Stimulated activated CD8-positive, alpha-beta memory T cell treated with anti-CD3 and anti-CD28 coated beads, Interleukin-4, amount 100 ng/mL, for 4 hours (primary cell): ENCODE measurements around the gene TRMT112.

Source experiments
- DNase-seq, 2 donors: peaks; one replicate each; pipeline ENCODE4 v3.0.0-alpha.2; 2020; ENCODE audit warnings: low read depth in 2 of 2, low spot score in 1 of 2

The TRMT112 gene

DNA sequence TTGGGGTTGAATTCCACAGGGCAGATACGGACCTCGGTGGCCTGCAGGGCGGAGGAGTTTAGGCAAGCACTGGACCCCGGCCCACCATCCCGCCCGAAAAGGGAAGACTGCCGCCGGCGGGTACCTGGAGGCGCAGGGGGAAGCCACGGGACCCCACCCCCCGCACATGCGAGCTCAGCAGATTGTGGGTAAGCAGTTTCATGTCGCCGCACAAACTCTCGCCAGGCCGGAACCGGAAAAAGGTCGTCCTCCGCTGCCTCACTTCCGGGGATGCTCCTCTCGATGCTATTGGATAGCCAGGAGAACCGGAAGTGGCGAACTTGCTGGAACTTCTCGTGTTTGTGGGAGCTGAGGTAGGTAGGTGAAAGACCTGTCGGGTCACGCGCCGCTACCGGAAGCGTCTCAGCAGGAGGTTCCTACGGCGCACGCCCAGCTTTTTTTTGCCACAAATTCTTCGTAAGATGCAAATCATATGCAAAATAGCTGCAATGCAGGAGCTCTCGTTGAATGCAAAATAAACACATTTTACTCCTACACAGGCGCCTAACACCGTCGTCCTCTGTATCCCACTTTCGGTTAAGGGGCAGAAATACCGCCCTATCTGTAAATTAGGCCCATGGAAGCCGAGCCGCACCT, at the start of gene TRMT112:
TSS of gene TRMT112 (minus strand) at position 235 of the 636 bp plus-strand sequence. CDS start at position 202, 33 bp downstream.
- peak; percentile 90 to 92 for DNase-seq

DNA sequence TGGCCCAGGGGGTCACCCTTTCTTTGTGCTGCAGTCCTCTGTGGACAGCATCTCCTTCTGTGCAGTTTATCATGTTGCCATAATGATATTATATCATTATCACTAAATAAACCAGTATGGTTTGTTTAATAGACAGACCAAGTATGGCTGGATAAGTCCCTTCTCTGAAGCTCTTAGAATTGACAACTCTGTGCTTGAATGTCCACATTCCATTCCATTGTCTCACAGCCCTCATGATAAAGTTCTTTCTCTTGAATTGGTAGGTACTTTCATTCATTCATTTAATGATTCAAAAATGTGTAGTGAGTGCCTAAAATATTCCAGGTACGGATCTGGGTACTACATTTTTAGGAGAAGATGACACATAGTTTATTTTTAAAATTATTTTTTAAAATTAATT, 49.4 kb upstream of the TRMT112 start:
- DNase-seq: no peak

GRCh38 chr11:64364911-64365310, 47.6 kb upstream of the TRMT112 start:
- no peak for DNase-seq

GRCh38 chr11:64364435-64364834, 47.1 kb upstream of the TRMT112 start:
- DNase-seq: no peak

- DNase-seq: no peak
Measured at GRCh38 chr11:64362339-64362738, 45.0 kb upstream of the TRMT112 start.

GRCh38 chr11:64361659-64362058, 44.3 kb upstream of the TRMT112 start:
- DNase-seq: no peak

- no peak for DNase-seq
Measured at GRCh38 chr11:64360448-64360921, 43.1 kb upstream of the TRMT112 start.

DNA sequence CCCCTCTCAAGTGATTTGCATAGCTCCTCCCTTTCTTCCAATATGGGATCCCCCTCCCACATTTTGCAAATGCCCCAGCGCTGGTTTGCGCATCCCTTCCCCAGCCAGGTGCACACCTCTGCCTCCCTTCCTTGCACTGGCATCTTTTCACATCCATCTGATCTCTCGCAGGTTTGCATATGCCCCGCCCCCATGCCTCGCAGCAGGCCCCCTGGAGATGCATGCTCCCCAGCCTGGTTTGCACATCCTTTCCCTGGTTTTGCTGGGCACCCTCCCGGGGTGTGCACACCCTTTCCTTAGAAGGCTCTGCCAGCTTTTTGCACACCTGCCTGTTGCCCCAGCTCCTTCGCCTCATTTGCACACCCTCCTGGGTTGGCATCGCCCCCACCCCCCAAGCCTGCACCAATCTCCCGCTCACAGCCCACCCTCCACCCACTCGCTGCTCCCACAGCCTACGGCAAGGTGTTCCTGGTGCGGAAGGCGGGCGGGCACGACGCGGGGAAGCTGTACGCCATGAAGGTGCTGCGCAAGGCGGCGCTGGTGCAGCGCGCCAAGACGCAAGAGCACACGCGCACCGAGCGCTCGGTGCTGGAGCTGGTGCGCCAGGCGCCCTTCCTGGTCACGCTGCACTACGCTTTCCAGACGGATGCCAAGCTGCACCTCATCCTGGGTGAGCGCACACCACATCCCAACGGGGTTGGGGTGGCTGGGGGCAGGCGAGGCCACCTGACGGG, 42.5 kb upstream of the TRMT112 start:
- DNase-seq: no peak

- DNase-seq: no peak
Measured at GRCh38 chr11:64358907-64359711, 41.8 kb upstream of the TRMT112 start, which contains the start of gene RPS6KA4. Gene RPS6KA4 (plus strand): TSS chr11:64359162. CDS start chr11:64359236, 74 bp downstream.

DNA sequence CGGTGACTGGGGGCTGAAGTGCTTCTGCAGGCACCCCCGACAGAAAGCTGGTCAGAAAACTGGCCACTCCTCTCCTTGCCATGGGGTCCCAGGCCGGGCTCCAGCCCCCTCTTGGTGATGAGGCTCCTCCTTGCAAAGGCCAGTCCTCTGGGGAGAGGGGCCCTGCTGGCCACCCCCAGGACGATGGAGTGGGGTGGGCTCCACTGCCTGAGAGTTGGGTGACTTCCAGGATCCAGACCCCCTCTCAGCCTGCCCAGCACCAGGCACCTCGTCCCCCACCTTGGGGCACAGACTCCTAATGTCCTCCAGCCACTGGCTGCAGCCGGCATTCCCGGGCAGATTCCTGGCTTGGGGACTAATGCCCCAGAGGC, 41.2 kb upstream of the TRMT112 start:
- no peak for DNase-seq

DNA sequence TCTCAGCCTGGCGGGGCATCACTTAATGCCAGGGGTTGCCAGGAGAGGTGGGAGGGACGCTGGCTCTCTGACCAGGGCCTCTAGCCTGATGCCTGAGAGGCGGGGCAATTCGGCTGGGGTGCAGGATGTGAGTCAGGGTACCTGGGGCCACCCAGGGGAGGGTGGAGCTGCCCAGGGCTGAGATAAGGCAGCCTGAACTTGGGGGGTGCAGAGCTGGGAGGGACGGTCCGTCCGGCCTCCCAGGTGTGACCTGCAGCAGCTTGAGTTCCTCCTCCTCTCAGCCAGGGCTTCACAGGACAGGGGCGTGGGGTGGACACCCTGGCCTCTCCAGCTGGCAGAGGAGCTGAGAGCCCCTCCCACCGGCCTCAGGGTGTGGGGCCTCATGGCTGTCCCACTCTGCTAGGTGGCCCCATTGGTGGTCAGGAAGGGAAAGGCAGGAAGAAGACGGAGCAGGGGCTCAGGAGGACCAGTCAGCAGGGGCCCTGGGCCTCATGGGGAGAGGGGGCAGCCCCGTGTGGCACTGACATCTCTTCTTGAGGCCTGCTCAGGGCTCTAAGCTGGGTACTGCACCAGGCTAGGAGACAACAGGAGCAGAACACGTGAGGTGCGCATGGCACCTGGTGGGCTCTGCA, 40.7 kb upstream of the TRMT112 start:
- DNase-seq: no peak

DNA sequence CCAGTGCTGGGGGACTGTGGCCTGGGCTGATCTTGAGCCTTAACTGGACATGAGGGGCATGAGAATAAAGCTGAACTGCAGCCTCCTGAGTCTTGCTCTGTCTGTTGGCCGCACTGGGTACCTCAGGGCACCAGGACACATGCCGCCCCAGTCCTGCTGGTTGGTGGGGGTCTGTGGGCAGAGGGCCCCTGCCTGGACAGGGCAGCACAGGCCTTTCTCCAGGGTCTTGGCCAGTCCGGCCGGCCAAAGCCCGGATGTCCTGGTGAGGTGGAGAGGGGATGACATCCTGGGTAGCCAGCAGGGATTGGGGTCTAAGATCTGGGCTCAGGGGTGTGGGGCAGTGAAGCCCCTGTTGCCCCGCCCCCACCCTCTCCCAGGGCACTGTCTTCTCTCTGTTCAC, 40.1 kb upstream of the TRMT112 start:
- DNase-seq: no peak

DNA sequence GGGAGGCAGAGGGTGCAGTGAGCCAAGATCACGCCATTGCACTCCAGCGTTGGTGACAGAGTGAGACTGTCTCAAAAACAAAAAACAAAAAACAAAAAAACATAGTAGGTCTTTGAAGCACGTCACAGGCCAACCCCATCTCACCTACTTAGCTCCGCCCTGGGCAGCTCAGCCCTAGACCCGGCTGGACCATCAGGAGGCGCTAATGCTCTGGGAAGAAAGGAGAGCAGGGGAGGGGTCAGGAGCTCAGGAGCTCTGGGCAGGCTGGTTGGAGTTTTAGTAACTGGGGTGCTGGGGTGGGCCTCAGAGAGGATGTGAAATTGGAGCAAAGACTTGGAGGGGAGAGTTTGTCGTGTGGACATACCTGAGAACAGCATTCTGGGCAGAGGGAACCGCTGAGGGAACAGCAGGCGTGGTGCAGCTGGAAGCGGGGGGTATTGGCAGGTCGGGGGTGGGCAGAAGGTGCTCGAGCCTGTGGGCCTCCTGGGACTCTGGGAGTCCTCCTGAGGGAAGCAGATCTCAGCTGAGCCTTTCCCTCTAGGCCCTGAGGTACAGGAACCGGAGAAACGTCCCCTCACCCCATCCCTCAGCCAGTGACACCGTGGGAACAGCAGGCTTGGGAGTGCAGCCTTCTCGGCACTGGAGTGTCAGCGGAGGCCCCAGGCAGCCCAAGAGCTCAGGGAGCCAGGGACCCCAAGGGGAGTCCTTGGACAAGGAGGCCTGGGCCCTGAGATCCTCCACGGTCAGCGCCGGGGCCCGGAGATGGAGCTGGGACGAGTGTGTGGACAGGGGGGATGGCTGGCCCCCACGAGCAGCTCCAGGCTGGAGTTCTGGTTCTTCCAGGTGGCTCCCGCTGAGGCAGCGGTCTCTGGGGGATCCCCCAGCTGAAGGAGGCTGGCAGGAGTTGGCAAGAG, 39.4 kb upstream of the TRMT112 start:
- no peak for DNase-seq

GRCh38 chr11:64355078-64355940, 38.0 kb upstream of the TRMT112 start:
- DNase-seq: no peak

DNA sequence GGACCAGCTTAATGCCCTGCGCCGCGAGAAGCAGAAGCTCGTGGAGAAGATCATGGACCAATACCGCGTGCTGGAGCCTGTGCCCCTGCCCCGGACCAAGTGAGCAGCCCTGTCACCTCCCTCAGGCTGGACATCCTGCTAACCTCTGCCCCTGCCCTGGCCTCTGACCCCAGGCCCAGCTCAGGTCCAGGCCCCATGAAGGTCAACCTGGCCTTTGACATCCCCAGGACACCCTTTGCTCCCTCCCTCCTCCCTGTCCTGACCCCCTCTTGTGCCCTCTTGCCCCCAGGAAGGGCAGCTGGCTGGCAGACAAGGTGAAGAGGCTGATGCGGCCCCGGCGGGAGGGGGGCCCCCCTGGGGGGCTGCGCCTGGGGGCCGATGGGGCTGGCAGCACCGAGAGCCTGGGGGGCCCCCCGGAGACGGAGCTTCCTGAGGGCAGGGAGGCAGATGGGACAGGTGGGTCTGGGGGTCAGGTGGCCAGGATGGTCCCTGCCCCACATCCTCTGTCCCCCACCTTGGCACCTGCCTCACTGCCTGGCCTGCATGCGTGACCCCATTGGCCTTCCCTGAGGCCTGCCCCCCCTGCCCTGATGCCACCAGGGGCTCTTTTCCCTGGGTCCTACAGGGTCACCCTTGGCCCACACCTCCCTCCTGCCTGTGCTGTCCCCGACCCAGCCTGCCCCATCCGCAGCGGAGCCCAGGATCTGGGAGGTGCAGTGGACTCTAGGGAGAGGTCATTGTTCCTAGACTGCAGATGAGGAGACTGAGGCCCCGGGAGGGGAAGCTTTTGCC, 36.6 kb upstream of the TRMT112 start:
- DNase-seq: no peak

- DNase-seq: no peak
Measured at GRCh38 chr11:64352995-64353714, 35.8 kb upstream of the TRMT112 start.

GRCh38 chr11:64352099-64352994, 35.0 kb upstream of the TRMT112 start:
- DNase-seq: no peak
